ENCODE results near the gene ANKRD35. TPM values are rescaled to one million over a fixed set of nuclear protein-coding genes. Genes with fewer than 3 reads are reported as not detected.
"Not testable (repeated sequence)": the region's sequence is repeated elsewhere in the genome, so short reads cannot be mapped to it uniquely, and the experiment has no call there.

ANKRD35 gene
- total and polyA plus RNA-seq, 9 of the 15 experiments (the other 6 are each of a cell fraction or from before 2014, with no cell fraction given) = 0.07 to 0.14 (median 0.07) TPM; not detected in 5

DNA sequence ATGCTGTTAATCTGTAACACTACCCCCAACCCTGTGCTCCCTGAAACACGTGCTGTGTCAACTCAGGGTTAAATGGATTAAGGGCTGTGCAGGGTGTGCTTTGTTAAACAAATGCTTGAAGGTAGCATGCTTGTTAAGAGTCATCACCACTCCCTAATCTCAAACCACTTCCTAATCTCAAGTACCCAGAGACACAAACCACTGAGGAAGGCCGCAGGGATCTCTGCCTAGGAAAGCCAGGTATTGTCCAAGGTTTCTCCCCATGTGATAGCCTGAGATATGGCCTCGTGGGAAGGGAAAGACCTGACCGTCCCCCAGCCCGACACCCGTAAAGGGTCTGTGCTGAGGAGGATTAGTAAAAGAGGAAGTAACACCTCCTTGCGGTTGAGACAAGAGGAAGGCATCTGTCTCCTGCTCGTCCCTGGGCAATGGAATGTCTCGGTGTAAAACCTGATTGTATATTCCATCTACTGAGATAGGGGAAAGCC lies 46.9 kb upstream of the ANKRD35 start (continued):
- TF ChIP-seq, protein P1, sequence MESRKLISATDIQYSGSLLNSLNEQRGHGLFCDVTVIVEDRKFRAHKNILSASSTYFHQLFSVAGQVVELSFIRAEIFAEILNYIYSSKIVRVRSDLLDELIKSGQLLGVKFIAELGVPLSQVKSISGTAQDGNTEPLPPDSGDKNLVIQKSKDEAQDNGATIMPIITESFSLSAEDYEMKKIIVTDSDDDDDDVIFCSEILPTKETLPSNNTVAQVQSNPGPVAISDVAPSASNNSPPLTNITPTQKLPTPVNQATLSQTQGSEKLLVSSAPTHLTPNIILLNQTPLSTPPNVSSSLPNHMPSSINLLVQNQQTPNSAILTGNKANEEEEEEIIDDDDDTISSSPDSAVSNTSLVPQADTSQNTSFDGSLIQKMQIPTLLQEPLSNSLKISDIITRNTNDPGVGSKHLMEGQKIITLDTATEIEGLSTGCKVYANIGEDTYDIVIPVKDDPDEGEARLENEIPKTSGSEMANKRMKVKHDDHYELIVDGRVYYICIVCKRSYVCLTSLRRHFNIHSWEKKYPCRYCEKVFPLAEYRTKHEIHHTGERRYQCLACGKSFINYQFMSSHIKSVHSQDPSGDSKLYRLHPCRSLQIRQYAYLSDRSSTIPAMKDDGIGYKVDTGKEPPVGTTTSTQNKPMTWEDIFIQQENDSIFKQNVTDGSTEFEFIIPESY (CRISPR knock-in tag; IDR thresholded peaks at IDR 0.05) = peak; percentile 64; the same call in 1 of the 2 replicates
- TF ChIP-seq, protein P2, sequence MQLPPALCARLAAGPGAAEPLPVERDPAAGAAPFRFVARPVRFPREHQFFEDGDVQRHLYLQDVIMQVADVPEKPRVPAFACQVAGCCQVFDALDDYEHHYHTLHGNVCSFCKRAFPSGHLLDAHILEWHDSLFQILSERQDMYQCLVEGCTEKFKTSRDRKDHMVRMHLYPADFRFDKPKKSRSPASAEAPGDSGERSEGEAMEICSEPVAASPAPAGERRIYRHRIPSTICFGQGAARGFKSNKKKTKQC (CRISPR knock-in tag; IDR thresholded peaks at IDR 0.05) = peak; percentile 17; the same call in 1 of the 2 replicates
- TF ChIP-seq ZNF589 (CRISPR knock-in tag; IDR thresholded peaks at IDR 0.05; ENCODE audit: low read depth) = peak; percentile 86
- TF ChIP-seq, protein P3, sequence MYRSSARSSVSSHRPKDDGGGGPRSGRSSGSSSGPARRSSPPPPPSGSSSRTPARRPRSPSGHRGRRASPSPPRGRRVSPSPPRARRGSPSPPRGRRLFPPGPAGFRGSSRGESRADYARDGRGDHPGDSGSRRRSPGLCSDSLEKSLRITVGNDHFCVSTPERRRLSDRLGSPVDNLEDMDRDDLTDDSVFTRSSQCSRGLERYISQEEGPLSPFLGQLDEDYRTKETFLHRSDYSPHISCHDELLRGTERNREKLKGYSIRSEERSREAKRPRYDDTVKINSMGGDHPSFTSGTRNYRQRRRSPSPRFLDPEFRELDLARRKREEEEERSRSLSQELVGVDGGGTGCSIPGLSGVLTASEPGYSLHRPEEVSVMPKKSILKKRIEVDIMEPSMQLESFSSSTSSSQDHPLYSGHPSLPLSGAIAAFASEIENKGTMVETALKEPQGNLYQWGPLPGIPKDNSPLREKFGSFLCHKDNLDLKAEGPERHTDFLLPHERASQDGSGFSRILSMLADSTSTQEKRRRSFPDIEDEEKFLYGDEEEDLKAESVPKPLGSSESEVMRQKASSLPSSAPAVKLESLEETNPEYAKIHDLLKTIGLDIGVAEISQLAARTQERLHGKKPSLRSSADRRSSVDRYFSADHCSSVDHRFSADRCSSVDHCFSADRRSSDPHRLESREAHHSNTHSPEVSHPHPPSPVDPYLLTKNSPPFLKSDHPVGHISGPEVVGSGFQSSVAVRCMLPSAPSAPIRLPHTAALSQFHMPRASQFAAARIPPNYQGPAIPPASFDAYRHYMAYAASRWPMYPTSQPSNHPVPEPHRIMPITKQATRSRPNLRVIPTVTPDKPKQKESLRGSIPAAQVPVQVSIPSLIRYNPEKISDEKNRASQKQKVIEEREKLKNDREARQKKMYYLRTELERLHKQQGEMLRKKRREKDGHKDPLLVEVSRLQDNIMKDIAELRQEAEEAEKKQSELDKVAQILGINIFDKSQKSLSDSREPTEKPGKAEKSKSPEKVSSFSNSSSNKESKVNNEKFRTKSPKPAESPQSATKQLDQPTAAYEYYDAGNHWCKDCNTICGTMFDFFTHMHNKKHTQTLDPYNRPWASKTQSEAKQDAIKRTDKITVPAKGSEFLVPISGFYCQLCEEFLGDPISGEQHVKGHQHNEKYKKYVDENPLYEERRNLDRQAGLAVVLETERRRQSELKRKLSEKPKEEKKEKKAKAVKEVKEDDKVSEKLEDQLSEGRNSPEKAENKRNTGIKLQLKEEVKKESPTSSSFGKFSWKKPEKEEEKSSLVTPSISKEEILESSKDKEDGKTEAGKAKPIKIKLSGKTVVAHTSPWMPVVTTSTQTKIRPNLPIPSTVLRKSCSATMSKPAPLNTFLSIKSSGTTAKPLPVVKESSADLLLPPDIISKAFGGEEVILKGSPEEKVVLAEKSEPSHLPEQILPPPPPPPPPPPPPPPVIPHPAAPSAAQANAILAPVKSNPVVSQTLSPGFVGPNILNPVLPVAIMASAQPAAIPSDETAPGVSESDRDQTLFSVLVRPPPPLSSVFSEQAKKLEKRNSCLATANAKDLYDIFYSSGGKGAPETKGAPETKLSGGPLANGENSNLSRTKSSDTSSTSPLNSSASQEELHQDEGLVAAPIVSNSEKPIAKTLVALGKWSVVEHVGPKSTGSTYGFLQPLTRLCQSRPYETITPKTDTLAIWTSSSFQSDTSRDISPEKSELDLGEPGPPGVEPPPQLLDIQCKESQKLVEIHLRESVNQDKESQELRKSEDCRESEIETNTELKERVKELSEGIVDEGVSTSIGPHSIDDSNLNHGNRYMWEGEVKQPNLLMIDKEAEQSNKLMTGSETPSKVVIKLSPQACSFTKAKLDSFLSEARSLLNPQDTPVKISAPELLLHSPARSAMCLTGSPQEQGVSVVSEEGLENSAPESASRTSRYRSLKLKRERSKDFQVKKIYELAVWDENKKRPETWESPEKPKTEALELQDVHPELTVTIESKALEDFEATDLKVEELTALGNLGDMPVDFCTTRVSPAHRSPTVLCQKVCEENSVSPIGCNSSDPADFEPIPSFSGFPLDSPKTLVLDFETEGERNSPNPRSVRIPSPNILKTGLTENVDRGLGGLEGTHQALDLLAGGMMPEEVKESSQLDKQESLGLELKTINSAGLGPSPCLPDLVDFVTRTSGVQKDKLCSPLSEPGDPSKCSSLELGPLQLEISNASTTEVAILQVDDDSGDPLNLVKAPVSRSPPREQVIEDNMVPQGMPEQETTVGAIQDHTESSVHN (IDR thresholded peaks at IDR 0.05; ENCODE audit: borderline replicate concordance in 1 of 2, low read depth in 1 of 2) = peak in 1 of 2 experiments; percentile 45; a peak in 1 of 4 replicates
- TF ChIP-seq STAT5A (IDR thresholded peaks at IDR 0.05; ENCODE audit: borderline replicate concordance, low read length) = peak; percentile 68; the same call in 1 of the 2 replicates
- peak; percentile 81 for TF ChIP-seq TARDBP (IDR thresholded peaks at IDR 0.05)
- TF ChIP-seq ZNF766 (CRISPR knock-in tag; conservative IDR thresholded peaks at IDR 0.05) = peak; percentile 82
- peak; percentile 97 for TF ChIP-seq TCF3 (CRISPR knock-in tag; IDR thresholded peaks at IDR 0.05)
- TF ChIP-seq RUNX1 (IDR thresholded peaks at IDR 0.05; ENCODE audit: low read depth) = peak; percentile 82; the same call in 1 of the 2 replicates
- TF ChIP-seq ETV6 (IDR thresholded peaks at IDR 0.05; ENCODE audit: borderline replicate concordance in 1 of 2, low read depth in 2 of 2, low read length in 1 of 2) = peak in 1 of 2 experiments; percentile 77; a peak in 2 of 4 replicates
- not testable (repeated sequence) for TF ChIP-seq ETV6 (CRISPR knock-in tag; IDR thresholded peaks at IDR 0.05; ENCODE audit: borderline replicate concordance)
- peak; percentile 71 to 88; a peak in 2 of 4 replicates for TF ChIP-seq TEAD1 (CRISPR knock-in tag; IDR thresholded peaks at IDR 0.05)
- peak; percentile 64 for TF ChIP-seq MEIS2 (IDR thresholded peaks at IDR 0.05; ENCODE audit: partially characterized antibody)
- peak; percentile 95 for TF ChIP-seq DMBX1 (CRISPR knock-in tag; IDR thresholded peaks at IDR 0.05; ENCODE audit: borderline replicate concordance)
- TF ChIP-seq RCOR1 (IDR thresholded peaks at IDR 0.05; ENCODE audit: borderline replicate concordance in 1 of 2, low read depth in 2 of 2, low read length in 2 of 2) = peak; percentile 62 to 92; a peak in 3 of 4 replicates
- TF ChIP-seq CTBP1 (IDR thresholded peaks at IDR 0.05; ENCODE audit: borderline replicate concordance) = peak; percentile 99
